GM12878 (cell line): Measurements from ENCODE around the gene IL18R1. TPM values are rescaled to one million over a fixed set of nuclear protein-coding genes. Genes with fewer than 3 reads are reported as not detected.

Source experiments
- BHLHE40 ChIP-seq, 2 experiments: fragments of 450-650 bp in 1 of 2; IDR thresholded peaks; 2 replicates each; pipeline ENCODE4 v1.6.1; 2011 to 2017; ENCODE audit warnings: low read depth in 2 of 2, borderline replicate concordance in 1 of 2, improper control_type of control experiment in 1 of 2, low read length in 1 of 2, mild to moderate bottlenecking in 1 of 2
- HDAC6 ChIP-seq: fragments of 200-600 bp; sonication (generic); IDR thresholded peaks from one replicate; pipeline ENCODE4 v1.8.0; 2017; ENCODE audit warnings: antibody characterized with exemption; ENCODE audit not compliant: unreplicated experiment
- NBN ChIP-seq: fragments of 450-650 bp; IDR thresholded peaks from 2 replicates; pipeline ENCODE4 v1.6.1; 2016
- SMAD5 ChIP-seq: IDR thresholded peaks from 2 replicates; pipeline ENCODE4 v1.6.1; 2016; ENCODE audit warnings: antibody characterized with exemption, low read depth
- SUZ12 ChIP-seq: fragments of 200-600 bp; sonication (generic); IDR thresholded peaks from one replicate; pipeline ENCODE4 v1.6.1; 2018; ENCODE audit warnings: antibody characterized with exemption, mild to moderate bottlenecking; ENCODE audit not compliant: unreplicated experiment
- ZNF207 ChIP-seq: fragments of 450-650 bp; IDR thresholded peaks from 2 replicates; pipeline ENCODE4 v1.6.1; 2014; ENCODE audit warnings: antibody characterized with exemption, mild to moderate bottlenecking, borderline replicate concordance
- polyA plus RNA-seq, 11 experiments: library from polyadenylated mRNA; depleted of rRNA in 4 of 11; unstranded in 6 of 11; stranded (reverse) in 5 of 11; fragments of >200 nt; fragmentation: Nextera tagmentation in 4 of 11; fragmentation: Illumina TruSeq in 1 of 11; extraction: Ambion mirVana in 4 of 11; extraction: Trizol in 1 of 11; gene quantifications; 1 replicate in 1 of 11; 2 replicates in 10 of 11; pipeline versions ENCODE4 v1.2.1 to v1.2.3, GENCODE V29; 2011 to 2016; ENCODE audit warnings: inconsistent platforms in 2 of 11, missing spikeins in 2 of 11, low read depth in 1 of 11
- total RNA-seq, 4 experiments: library from RNA; depleted of rRNA in 3 of 4; stranded (reverse); fragments of >200 nt in 3 of 4; fragmentation: Illumina TruSeq in 1 of 4; extraction: Trizol in 1 of 4; gene quantifications; 2 replicates each; pipeline versions ENCODE4 v1.2.1 to v1.2.3, GENCODE V29; 2013 to 2021
- TF ChIP-seq, protein P1 (sequence below): IDR thresholded peaks from 2 replicates; pipeline ENCODE4 v1.6.1; 2012; ENCODE audit warnings: low read length, inconsistent platforms
- TF ChIP-seq, protein P2 (sequence below): fragments of 450-650 bp; IDR thresholded peaks from 2 replicates; pipeline ENCODE4 v1.6.1; 2018; ENCODE audit warnings: mild to moderate bottlenecking, low read depth, moderate library complexity; ENCODE audit not compliant: partially characterized antibody

Gene IL18R1
- total and polyA plus RNA-seq, 10 of the 15 experiments (the other 5 are each of a cell fraction or from before 2014, with no cell fraction given), result 3.5 to 15.5 (median 11.1) TPM

DNA sequence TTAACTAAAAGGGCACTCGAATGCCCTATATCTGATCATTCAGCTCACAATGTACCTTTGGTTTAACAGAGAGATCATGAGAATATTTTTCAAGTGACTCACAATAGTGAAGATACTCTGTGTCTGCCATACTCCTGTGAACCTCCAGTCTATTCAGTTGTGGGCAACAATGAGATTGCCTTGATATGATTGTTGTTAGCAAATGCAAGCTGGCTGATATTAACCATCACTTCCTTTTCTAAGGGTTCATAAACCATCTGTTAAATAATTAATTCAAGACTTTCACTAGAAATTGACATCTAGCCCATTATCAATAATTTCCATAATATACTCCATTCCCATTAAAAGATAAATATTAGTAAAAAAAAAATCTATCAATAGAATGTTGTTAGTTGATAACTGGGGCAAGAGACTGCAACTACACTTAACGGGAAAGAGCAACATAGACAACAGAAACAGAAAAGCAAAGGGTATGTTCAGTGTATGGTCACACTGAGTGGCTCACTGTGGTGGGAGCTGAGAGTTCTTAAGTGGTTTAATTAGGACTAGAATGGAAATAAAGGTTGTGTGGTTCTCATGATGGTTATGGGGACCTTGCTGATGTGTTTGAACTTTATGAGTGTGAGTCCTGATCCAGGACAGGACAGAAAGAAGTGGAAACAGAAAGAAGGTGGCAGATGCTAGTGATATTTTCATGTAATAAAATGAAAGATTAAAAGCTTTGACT is 79.2 kb downstream of the IL18R1 start (continued):
- TF ChIP-seq BHLHE40 (IDR thresholded peaks at IDR 0.05; ENCODE audit: borderline replicate concordance in 1 of 2, low read depth in 2 of 2, low read length in 1 of 2) (no peak), SMAD5 (no peak), SUZ12 (no peak), NBN (no peak), ZNF207 (no peak), HDAC6 (no peak)
- TF ChIP-seq, protein P1, sequence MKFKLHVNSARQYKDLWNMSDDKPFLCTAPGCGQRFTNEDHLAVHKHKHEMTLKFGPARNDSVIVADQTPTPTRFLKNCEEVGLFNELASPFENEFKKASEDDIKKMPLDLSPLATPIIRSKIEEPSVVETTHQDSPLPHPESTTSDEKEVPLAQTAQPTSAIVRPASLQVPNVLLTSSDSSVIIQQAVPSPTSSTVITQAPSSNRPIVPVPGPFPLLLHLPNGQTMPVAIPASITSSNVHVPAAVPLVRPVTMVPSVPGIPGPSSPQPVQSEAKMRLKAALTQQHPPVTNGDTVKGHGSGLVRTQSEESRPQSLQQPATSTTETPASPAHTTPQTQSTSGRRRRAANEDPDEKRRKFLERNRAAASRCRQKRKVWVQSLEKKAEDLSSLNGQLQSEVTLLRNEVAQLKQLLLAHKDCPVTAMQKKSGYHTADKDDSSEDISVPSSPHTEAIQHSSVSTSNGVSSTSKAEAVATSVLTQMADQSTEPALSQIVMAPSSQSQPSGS, result peak; percentile 55; the same call in 1 of the 2 replicates
- TF ChIP-seq, protein P2, sequence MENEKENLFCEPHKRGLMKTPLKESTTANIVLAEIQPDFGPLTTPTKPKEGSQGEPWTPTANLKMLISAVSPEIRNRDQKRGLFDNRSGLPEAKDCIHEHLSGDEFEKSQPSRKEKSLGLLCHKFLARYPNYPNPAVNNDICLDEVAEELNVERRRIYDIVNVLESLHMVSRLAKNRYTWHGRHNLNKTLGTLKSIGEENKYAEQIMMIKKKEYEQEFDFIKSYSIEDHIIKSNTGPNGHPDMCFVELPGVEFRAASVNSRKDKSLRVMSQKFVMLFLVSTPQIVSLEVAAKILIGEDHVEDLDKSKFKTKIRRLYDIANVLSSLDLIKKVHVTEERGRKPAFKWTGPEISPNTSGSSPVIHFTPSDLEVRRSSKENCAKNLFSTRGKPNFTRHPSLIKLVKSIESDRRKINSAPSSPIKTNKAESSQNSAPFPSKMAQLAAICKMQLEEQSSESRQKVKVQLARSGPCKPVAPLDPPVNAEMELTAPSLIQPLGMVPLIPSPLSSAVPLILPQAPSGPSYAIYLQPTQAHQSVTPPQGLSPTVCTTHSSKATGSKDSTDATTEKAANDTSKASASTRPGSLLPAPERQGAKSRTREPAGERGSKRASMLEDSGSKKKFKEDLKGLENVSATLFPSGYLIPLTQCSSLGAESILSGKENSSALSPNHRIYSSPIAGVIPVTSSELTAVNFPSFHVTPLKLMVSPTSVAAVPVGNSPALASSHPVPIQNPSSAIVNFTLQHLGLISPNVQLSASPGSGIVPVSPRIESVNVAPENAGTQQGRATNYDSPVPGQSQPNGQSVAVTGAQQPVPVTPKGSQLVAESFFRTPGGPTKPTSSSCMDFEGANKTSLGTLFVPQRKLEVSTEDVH, result no peak
